WTC11 (cell line): ENCODE data around the gene C17orf107. TPM values are rescaled to one million over a fixed set of nuclear protein-coding genes. Genes with fewer than 3 reads are reported as not detected.

Experiments
- ATAC-seq: fragments of 200-7000 bp; cut with Tn5 transposase; 2 replicates; pipeline ENCODE4 v1.10.0; 2021; ENCODE audit warnings: mild to moderate bottlenecking, moderate library complexity
- CTCF ChIA-PET: fragments of 300-600 bp; sonication (Branson Sonifier 250); formaldehyde crosslinking; loops from one replicate; lab custom pipeline; 2021; ENCODE audit warnings: antibody characterized with exemption; lab: Charles Lee
- POLR2A ChIA-PET: fragments of 350-600 bp; sonication (Branson Sonifier 250); formaldehyde crosslinking; loops from one replicate; lab custom pipeline; 2021; ENCODE audit warnings: antibody characterized with exemption; lab: Charles Lee
- DNase-seq: peaks from one replicate; pipeline ENCODE4 v3.0.0; 2021; ENCODE audit warnings: low spot score
- H3K27ac Mint-ChIP-seq: 2 replicates; pipeline ENCODE4 v1.8.0; 2021; ENCODE audit warnings: mixed read lengths
- H3K27me3 Mint-ChIP-seq: 2 replicates; pipeline ENCODE4 v1.8.0; 2021; ENCODE audit warnings: low read depth, mild to moderate bottlenecking, moderate library complexity, mixed read lengths
- H3K36me3 Mint-ChIP-seq: 2 replicates; pipeline ENCODE4 v1.8.0; 2021; ENCODE audit warnings: mixed read lengths
- H3K4me1 Mint-ChIP-seq: 2 replicates; pipeline ENCODE4 v1.8.0; 2022; ENCODE audit warnings: mixed read lengths
- H3K4me3 Mint-ChIP-seq: 2 replicates; pipeline ENCODE4 v1.8.0; 2021; ENCODE audit warnings: mild to moderate bottlenecking, moderate library complexity, mixed read lengths
- H3K9me3 Mint-ChIP-seq: 2 replicates; pipeline ENCODE4 v1.8.0; 2021; ENCODE audit warnings: mixed read lengths
- ARID4B ChIP-seq: sonication (generic); formaldehyde crosslinking; IDR thresholded peaks from 2 replicates; pipeline ENCODE4 v1.8.0; 2023; ENCODE audit warnings: missing genetic modification reagents, mild to moderate bottlenecking, borderline replicate concordance
- E2F1 ChIP-seq: sonication (generic); formaldehyde crosslinking; IDR thresholded peaks from 2 replicates; pipeline ENCODE4 v1.8.0; 2022; ENCODE audit warnings: mild to moderate bottlenecking, missing genetic modification reagents
- FOXP4 ChIP-seq: sonication (generic); formaldehyde crosslinking; IDR thresholded peaks from 2 replicates; pipeline ENCODE4 v1.8.0; 2022; ENCODE audit warnings: mild to moderate bottlenecking, missing genetic modification reagents
- GABPB1 ChIP-seq: sonication (generic); formaldehyde crosslinking; IDR thresholded peaks from 2 replicates; pipeline ENCODE4 v1.8.1; 2023; ENCODE audit warnings: mild to moderate bottlenecking, missing genetic modification reagents
- GRHL2 ChIP-seq: fragments of 250-450 bp; sonication (Bioruptor Pico); IDR thresholded peaks from 2 replicates; pipeline ENCODE4 v1.8.0; 2022; ENCODE audit warnings: mild to moderate bottlenecking, moderate library complexity; ENCODE audit not compliant: insufficient replicate concordance, severe bottlenecking
- GTF2I ChIP-seq: fragments of 250-450 bp; sonication (Bioruptor Pico); conservative IDR thresholded peaks from 2 replicates; pipeline ENCODE4 v1.4.0; 2021; ENCODE audit warnings: mild to moderate bottlenecking
- SP1 ChIP-seq: sonication (generic); formaldehyde crosslinking; conservative IDR thresholded peaks from 2 replicates; pipeline ENCODE4 v1.8.1; 2022; ENCODE audit warnings: missing genetic modification reagents
- ZNF121 ChIP-seq: sonication (generic); formaldehyde crosslinking; IDR thresholded peaks from 2 replicates; pipeline ENCODE4 v1.8.0; 2023; ENCODE audit warnings: missing genetic modification reagents
- ZNF396 ChIP-seq: fragments of 250-450 bp; sonication (Bioruptor Pico); IDR thresholded peaks from 2 replicates; pipeline ENCODE4 v1.8.0; 2021; ENCODE audit warnings: mild to moderate bottlenecking, moderate library complexity, borderline replicate concordance
- ZNF423 ChIP-seq: fragments of 250-450 bp; sonication (Bioruptor Pico); IDR thresholded peaks from 2 replicates; pipeline ENCODE4 v2.1.2; 2022; ENCODE audit warnings: mild to moderate bottlenecking, moderate library complexity
- total RNA-seq: library from RNA; stranded (reverse); gene quantifications from 3 replicates; pipeline ENCODE4 v1.2.3, GENCODE V29; 2021
- TF ChIP-seq, protein P1 (sequence below): sonication (generic); formaldehyde crosslinking; IDR thresholded peaks from 2 replicates; pipeline ENCODE4 v1.8.0; 2023; ENCODE audit warnings: mild to moderate bottlenecking, missing genetic modification reagents
- TF ChIP-seq, protein P2 (sequence below): sonication (generic); formaldehyde crosslinking; conservative IDR thresholded peaks from 2 replicates; pipeline ENCODE4 v1.8.1; 2022; ENCODE audit warnings: mild to moderate bottlenecking, missing genetic modification reagents

C17orf107 gene
- total RNA-seq, 1 experiment from 2014 or later, result 8.7 TPM

- DNase-seq, result peak; percentile 50
- Mint-ChIP-seq H3K4me3 (no peak overlapping the region), H3K27me3 (no peaks in the 10 kb centered on the region), H3K27ac (no peak overlapping the region; the same call in 1 of the 2 replicates), H3K4me1 (peaks cover 18% of the 10 kb centered on the region), H3K9me3 (no peaks in the 10 kb centered on the region), H3K36me3 (peaks cover 23% of the 10 kb centered on the region)
- CTCF ChIA-PET, result interaction anchor here (0.5 to 3.3 kb wide), 10 partner anchors 10 to 128 kb away, joined by 3 to 39 read pairs (median 5); partner anchors contain the start of genes CAMTA2, CHRNE and SPAG7
- POLR2A ChIA-PET, result no interaction called here
- TF ChIP-seq GTF2I (CRISPR knock-in tag) (no peak), ARID4B (CRISPR knock-in tag) (no peak), E2F1 (CRISPR knock-in tag) (no peak), ZNF423 (CRISPR knock-in tag) (no peak), GABPB1 (CRISPR knock-in tag) (0 out of 2 replicates have a peak, but pooled peaks have one; percentile 16)
- TF ChIP-seq, protein P1, sequence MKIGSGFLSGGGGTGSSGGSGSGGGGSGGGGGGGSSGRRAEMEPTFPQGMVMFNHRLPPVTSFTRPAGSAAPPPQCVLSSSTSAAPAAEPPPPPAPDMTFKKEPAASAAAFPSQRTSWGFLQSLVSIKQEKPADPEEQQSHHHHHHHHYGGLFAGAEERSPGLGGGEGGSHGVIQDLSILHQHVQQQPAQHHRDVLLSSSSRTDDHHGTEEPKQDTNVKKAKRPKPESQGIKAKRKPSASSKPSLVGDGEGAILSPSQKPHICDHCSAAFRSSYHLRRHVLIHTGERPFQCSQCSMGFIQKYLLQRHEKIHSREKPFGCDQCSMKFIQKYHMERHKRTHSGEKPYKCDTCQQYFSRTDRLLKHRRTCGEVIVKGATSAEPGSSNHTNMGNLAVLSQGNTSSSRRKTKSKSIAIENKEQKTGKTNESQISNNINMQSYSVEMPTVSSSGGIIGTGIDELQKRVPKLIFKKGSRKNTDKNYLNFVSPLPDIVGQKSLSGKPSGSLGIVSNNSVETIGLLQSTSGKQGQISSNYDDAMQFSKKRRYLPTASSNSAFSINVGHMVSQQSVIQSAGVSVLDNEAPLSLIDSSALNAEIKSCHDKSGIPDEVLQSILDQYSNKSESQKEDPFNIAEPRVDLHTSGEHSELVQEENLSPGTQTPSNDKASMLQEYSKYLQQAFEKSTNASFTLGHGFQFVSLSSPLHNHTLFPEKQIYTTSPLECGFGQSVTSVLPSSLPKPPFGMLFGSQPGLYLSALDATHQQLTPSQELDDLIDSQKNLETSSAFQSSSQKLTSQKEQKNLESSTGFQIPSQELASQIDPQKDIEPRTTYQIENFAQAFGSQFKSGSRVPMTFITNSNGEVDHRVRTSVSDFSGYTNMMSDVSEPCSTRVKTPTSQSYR (CRISPR knock-in tag), result 0 out of 2 replicates have a peak, but pooled peaks have one; percentile 53
- peak; percentile 81 for ATAC-seq
These were observed 35.0 kb downstream of the C17orf107 start for GRCh38 chr17:4934173-4934979.

DNA sequence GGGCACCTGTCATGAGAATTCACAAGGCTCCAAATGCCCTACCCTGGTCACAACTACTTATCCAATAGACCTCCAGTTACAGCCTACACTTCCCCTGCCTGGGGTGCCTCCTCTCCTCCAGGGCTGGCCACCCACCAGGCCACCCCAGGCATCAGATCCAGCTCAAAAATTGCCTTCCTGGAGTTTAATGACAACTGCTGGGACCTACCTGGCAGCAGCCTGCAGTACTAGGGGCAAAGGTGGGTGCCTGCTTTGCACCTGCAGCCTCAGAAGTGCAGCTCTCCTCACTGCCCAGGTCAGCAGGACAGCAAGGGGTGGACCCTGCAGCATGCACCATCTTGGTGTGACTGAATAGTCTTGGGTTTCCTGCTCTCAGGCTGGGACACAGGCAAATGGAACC lies 36.3 kb downstream of the C17orf107 start:
- TF ChIP-seq, protein P2, sequence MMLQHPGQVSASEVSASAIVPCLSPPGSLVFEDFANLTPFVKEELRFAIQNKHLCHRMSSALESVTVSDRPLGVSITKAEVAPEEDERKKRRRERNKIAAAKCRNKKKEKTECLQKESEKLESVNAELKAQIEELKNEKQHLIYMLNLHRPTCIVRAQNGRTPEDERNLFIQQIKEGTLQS, result no peak
- TF ChIP-seq ZNF396 (CRISPR knock-in tag), result no peak
- TF ChIP-seq GRHL2 (CRISPR knock-in tag), result no peak
- TF ChIP-seq FOXP4 (CRISPR knock-in tag), result no peak
- no peak for TF ChIP-seq SP1 (CRISPR knock-in tag)
- TF ChIP-seq ZNF121 (CRISPR knock-in tag), result no peak
- Mint-ChIP-seq H3K9me3 (no peaks in the 10 kb centered on the region), H3K27me3 (no peaks in the 10 kb centered on the region), H3K4me1 (peaks cover 18% of the 10 kb centered on the region), H3K36me3 (peaks cover 23% of the 10 kb centered on the region), H3K27ac (no peak overlapping the region), H3K4me3 (no peak overlapping the region)
- POLR2A ChIA-PET, result no interaction called here
- DNase-seq (no peak), ATAC-seq (no peak)
- CTCF ChIA-PET, result interaction anchor here (0.6 kb wide), 2 partner anchors 12 to 27 kb away, joined by 3 to 4 read pairs; no protein-coding TSS in a partner anchor
